NB4 (cell line): ENCODE measurements around the gene KCNK2.
A peak's percentile ranks its signal among the peaks of the same experiment; 100 is the strongest.
"Not testable (repeated sequence)": the region's sequence is repeated elsewhere in the genome, so short reads cannot be mapped to it uniquely, and the experiment has no call there.

Experiments used
- DNase-seq: peaks from one replicate; pipeline ENCODE4 v3.0.0; 2010; ENCODE audit warnings: low read depth
- H3K4me3 ChIP-seq: one replicate; pipeline ENCODE4 v1.5.1; 2011; ENCODE audit warnings: mild to moderate bottlenecking, low read depth, low read length, moderate library complexity
- MYC ChIP-seq: IDR thresholded peaks from 2 replicates; pipeline ENCODE4 v1.6.1; 2011; ENCODE audit warnings: low read depth, low read length
- POLR2A ChIP-seq: IDR thresholded peaks from 2 replicates; pipeline ENCODE4 v1.6.1; 2011; ENCODE audit warnings: mild to moderate bottlenecking; ENCODE audit not compliant: insufficient read length; ENCODE audit errors: extremely low read depth
- TF ChIP-seq, protein P1 (sequence below): IDR thresholded peaks from 2 replicates; pipeline ENCODE4 v1.6.1; 2011; ENCODE audit warnings: low read depth, low read length
- TF ChIP-seq, protein P2 (sequence below): IDR thresholded peaks from one replicate; pipeline ENCODE4 v1.5.1; 2012; ENCODE audit warnings: low read depth, low read length

Gene KCNK2

DNA sequence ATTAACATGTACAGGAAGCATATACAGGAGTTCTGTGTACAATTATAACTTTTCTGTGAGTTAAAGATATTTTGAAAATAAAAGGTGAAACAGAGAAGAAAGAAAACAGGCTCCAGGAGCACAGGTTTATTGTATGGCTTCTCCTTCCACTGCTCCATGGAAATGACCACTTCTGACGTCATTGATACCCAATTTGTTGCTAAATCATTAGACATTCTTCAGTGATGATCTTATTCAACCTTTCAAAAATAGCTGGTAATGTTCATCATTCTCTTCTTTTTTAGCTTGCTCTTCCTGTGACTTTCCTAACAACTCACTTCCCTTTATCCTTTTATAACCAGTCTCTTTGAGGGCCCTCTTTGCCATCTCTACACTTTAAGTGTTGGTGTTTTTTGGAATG is 77.8 kb downstream of the KCNK2 start:
- DNase-seq = no peak
- no peak overlapping the region for H3K4me3 ChIP-seq
- TF ChIP-seq POLR2A (no peak), MYC (no peak)
- TF ChIP-seq, protein P1, sequence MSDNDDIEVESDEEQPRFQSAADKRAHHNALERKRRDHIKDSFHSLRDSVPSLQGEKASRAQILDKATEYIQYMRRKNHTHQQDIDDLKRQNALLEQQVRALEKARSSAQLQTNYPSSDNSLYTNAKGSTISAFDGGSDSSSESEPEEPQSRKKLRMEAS = no peak
- TF ChIP-seq, protein P2, sequence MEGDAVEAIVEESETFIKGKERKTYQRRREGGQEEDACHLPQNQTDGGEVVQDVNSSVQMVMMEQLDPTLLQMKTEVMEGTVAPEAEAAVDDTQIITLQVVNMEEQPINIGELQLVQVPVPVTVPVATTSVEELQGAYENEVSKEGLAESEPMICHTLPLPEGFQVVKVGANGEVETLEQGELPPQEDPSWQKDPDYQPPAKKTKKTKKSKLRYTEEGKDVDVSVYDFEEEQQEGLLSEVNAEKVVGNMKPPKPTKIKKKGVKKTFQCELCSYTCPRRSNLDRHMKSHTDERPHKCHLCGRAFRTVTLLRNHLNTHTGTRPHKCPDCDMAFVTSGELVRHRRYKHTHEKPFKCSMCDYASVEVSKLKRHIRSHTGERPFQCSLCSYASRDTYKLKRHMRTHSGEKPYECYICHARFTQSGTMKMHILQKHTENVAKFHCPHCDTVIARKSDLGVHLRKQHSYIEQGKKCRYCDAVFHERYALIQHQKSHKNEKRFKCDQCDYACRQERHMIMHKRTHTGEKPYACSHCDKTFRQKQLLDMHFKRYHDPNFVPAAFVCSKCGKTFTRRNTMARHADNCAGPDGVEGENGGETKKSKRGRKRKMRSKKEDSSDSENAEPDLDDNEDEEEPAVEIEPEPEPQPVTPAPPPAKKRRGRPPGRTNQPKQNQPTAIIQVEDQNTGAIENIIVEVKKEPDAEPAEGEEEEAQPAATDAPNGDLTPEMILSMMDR = no peak

DNA sequence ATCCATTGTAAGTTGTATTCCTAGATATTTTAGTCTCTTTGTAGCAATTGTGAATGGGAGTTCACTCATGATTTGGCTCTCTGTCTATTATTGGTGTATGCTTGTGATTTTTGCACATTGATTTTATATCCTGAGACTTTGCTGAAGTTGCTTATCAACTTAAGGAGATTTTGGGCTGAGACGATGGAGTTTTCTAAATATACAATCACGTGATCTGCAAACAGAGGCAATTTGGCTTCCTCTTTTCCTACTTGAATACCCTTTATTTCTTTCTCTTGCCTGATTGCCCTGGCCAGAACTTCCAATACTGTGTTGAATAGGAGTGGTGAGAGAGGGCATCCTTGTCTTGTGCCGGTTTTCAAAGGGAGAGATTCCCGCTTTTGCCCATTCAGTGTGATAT is 80.6 kb downstream of the KCNK2 start:
- not testable (repeated sequence) for DNase-seq, H3K4me3 ChIP-seq

DNA sequence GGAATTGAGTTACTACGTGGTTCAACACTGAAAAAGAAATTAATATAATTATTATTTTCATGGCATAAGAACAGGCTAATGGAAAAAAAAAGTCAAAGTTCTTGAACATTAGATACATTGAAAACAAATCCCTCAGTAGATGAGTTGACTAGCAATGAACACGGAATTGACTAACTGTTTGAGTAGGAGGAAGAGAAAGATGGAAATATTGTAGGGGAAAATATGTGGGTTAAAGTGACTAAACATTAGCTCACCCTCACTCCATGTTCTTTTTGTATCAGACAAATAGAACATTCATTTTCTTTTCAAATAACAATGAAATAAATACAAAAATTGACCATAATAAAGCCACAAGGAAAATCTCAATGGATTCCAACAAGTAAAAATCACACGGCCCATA is 84.3 kb downstream of the KCNK2 start:
- H3K4me3 ChIP-seq = no peak overlapping the region
- no peak for TF ChIP-seq POLR2A
- TF ChIP-seq MYC = no peak
- TF ChIP-seq, protein P1 = no peak
- TF ChIP-seq, protein P2 = no peak
- no peak for DNase-seq

DNA sequence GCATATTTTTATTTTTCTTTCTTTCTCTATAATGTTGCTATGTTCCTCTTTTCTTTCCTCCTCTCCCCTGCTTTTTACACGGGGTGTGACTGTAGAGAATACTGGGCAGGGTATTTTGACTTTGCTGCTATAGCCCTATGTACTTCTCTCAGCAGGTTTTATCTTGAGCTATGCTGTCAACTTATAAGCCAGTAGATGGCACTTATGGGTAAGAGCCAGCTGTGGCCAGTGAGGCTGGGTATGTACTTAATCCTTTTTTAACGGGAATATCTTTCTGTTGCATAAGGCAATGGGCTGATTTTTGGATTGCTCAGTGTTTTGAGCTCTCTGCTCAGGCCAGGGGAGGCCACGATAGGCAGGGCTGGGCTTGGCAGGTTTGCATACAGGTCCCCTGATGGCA is 99.0 kb downstream of the KCNK2 start:
- no peak overlapping the region for H3K4me3 ChIP-seq
- no peak for TF ChIP-seq POLR2A
- TF ChIP-seq, protein P2 = no peak
- peak; percentile 11 for DNase-seq

DNA sequence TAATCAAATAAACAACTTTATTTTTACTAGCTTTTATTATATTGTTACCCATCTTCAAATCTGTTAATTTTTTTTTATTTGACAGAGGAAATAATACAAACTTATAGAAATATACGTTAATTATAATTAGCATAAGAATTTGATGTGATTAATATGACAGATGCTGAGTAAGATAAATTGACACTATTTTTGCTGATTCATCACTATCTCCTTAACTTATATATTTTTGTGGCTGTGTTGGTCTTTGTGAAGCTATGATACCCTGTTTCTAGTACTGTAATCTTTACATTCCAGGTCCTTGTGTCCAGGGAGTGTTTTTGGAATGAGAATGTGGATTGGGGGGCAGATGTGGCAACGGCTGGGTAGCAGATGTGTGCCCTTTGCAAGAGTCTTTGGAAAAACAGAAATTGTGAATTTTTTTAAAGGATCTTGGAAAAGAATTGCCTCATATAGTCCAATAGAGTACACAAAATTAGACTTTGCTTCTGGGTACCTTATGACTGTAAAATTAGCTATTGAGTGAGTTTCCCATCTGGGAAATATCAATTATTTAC is 102.6 kb downstream of the KCNK2 start:
- H3K4me3 ChIP-seq = no peak overlapping the region
- no peak for DNase-seq
- no peak for TF ChIP-seq MYC
- TF ChIP-seq POLR2A = no peak

DNA sequence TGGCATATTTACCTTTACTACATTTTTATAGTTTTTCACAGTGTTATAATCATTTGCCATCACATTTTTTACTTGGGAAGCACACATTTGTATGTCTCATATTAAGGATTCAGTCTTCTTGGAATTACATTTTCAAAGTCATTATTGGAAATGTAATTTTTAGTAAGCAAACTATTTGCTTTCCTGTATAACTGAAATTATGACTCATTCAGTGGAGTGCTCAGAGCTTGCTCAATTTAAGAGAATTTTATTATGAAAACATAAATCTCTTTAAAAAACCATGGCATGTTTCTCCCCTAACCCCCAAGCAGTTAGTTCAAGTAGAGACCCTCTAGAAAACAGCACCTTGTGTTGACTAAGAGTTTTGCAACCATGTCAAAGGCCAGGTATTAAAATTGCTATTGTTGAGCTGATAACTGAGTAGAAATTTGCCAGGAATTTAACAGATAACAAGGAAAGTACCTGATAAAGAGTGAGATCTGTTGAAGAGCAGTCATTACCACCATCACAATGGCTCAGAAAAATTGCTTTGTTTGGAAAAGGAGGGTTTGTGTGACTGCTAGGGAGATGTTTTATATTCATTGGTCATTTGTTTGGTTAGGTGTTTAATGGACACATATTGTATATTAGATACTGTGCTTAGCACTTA is 105.9 kb downstream of the KCNK2 start:
- TF ChIP-seq, protein P2 = no peak
- no peak for TF ChIP-seq POLR2A
- TF ChIP-seq, protein P1 = no peak
- TF ChIP-seq MYC = no peak
- no peak for DNase-seq
- no peak overlapping the region for H3K4me3 ChIP-seq

DNA sequence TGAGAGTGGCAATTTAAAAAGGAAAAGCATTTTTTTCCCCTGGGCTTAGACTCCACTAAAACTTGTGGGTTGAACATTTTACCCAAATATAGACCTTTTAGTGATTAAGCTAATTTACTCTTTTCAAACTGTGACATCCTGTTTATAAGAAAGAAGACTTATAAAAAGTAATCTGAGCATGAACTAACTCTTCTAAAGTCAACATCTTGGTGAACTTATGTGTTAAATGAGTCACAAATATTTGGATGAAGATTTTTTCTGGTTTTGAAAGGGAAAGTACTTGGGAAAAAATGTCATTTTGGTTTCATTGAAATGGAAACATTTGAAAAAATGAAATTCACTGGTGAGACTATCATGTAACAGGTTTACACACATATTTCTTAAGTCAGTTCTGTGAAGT is 109.8 kb downstream of the KCNK2 start:
- H3K4me3 ChIP-seq = no peak overlapping the region
- no peak for DNase-seq
- TF ChIP-seq, protein P2 = no peak
- TF ChIP-seq, protein P1 = no peak
- TF ChIP-seq MYC = no peak
- TF ChIP-seq POLR2A = no peak
